ENCODE measurements around the gene ZXDC.

Gene ZXDC

GRCh38 chr3:126395846-126396513 lies 79.7 kb downstream of the ZXDC start:
- no peaks in the 10 kb centered on the region for H4K20me1 ChIP-seq (ENCODE audit: insufficient read depth, low read length, poor library complexity, severe bottlenecking)

GRCh38 chr3:126394977-126395321 lies 80.7 kb downstream of the ZXDC start:
- no peak for TF ChIP-seq CTCF (conservative IDR thresholded peaks at IDR 0.05; ENCODE audit: low read length)
- TF ChIP-seq EZH2phosphoT487 (IDR thresholded peaks at IDR 0.05; ENCODE audit: borderline replicate concordance): no peak
- Histone ChIP-seq H3K79me2 (ENCODE audit: insufficient read depth, low read length) (no peaks in the 10 kb centered on the region), H3K9me2 (replicated peaks; ENCODE audit: low read depth, low read length) (no peaks in the 10 kb centered on the region), H3K36me3 (ENCODE audit: insufficient read depth, low read length) (no peaks in the 10 kb centered on the region), H2AFZ (ENCODE audit: low read length) (no peak overlapping the region), H3K4me2 (ENCODE audit: low read depth, low read length, poor library complexity, severe bottlenecking) (no peak overlapping the region), H4K20me1 (ENCODE audit: insufficient read depth, low read length, poor library complexity, severe bottlenecking) (no peaks in the 10 kb centered on the region), H3K9ac (ENCODE audit: low read depth, low read length, poor library complexity, severe bottlenecking) (no peak overlapping the region), H3K27me3 (ENCODE audit: insufficient read depth, low read length, poor library complexity, severe bottlenecking) (no peaks in the 10 kb centered on the region), H3K4me1 (ENCODE audit: insufficient read depth, low read length, poor library complexity, severe bottlenecking) (peaks cover 5% of the 10 kb centered on the region), H3K9me3 (ENCODE audit: insufficient read depth, low read depth, low read length) (no peaks in the 10 kb centered on the region), H3K4me3 (ENCODE audit: low read length, poor library complexity, severe bottlenecking) (no peak overlapping the region), H3F3A (ENCODE audit: low read depth) (no peaks in the 10 kb centered on the region)

More at GRCh38 chr3:126395846-126396513, 79.7 kb downstream of the ZXDC start:
- Histone ChIP-seq H3K27me3 (ENCODE audit: insufficient read depth, low read length, poor library complexity, severe bottlenecking) (no peaks in the 10 kb centered on the region), H3F3A (ENCODE audit: low read depth) (no peaks in the 10 kb centered on the region), H3K9me3 (ENCODE audit: insufficient read depth, low read depth, low read length) (no peaks in the 10 kb centered on the region), H3K4me1 (ENCODE audit: insufficient read depth, low read length, poor library complexity, severe bottlenecking) (peaks cover under 1% of the 10 kb centered on the region), H3K36me3 (ENCODE audit: insufficient read depth, low read length) (no peaks in the 10 kb centered on the region), H3K4me3 (ENCODE audit: low read length, poor library complexity, severe bottlenecking) (no peak overlapping the region), H3K4me2 (ENCODE audit: low read depth, low read length, poor library complexity, severe bottlenecking) (no peak overlapping the region), H3K79me2 (ENCODE audit: insufficient read depth, low read length) (no peaks in the 10 kb centered on the region), H2AFZ (ENCODE audit: low read length) (no peak overlapping the region), H3K9me2 (replicated peaks; ENCODE audit: low read depth, low read length) (no peaks in the 10 kb centered on the region), H3K9ac (ENCODE audit: low read depth, low read length, poor library complexity, severe bottlenecking) (no peak overlapping the region)
- TF ChIP-seq EZH2phosphoT487 (IDR thresholded peaks at IDR 0.05; ENCODE audit: borderline replicate concordance): no peak
- no peak for TF ChIP-seq CTCF (conservative IDR thresholded peaks at IDR 0.05; ENCODE audit: low read length)

- Histone ChIP-seq H3K27me3 (ENCODE audit: insufficient read depth, low read length, poor library complexity, severe bottlenecking) (no peaks in the 10 kb centered on the region), H3K36me3 (ENCODE audit: insufficient read depth, low read length) (no peaks in the 10 kb centered on the region), H3K4me1 (ENCODE audit: insufficient read depth, low read length, poor library complexity, severe bottlenecking) (peaks cover 5% of the 10 kb centered on the region), H3K9me3 (ENCODE audit: insufficient read depth, low read depth, low read length) (no peaks in the 10 kb centered on the region), H4K20me1 (ENCODE audit: insufficient read depth, low read length, poor library complexity, severe bottlenecking) (no peaks in the 10 kb centered on the region), H3K79me2 (ENCODE audit: insufficient read depth, low read length) (no peaks in the 10 kb centered on the region), H3K9ac (ENCODE audit: low read depth, low read length, poor library complexity, severe bottlenecking) (no peak within 1 kb of the TSS), H3K9me2 (replicated peaks; ENCODE audit: low read depth, low read length) (no peaks in the 10 kb centered on the region), H3K4me3 (ENCODE audit: low read length, poor library complexity, severe bottlenecking) (no peak within 1 kb of the TSS), H3K4me2 (ENCODE audit: low read depth, low read length, poor library complexity, severe bottlenecking) (no peak within 1 kb of the TSS), H2AFZ (ENCODE audit: low read length) (no peak within 1 kb of the TSS), H3F3A (ENCODE audit: low read depth) (no peaks in the 10 kb centered on the region)
- TF ChIP-seq EZH2phosphoT487 (IDR thresholded peaks at IDR 0.05; ENCODE audit: borderline replicate concordance): no peak
- TF ChIP-seq CTCF (conservative IDR thresholded peaks at IDR 0.05; ENCODE audit: low read length): no peak
Measured at GRCh38 chr3:126394179-126394976, 81.3 kb downstream of the ZXDC start, which contains the start of gene CFAP100. TSS of gene CFAP100 (plus strand) at chr3:126394909. CDS start at chr3:126396001, 1,092 bp downstream.

Measured in Loucy (cell line).